GM13977 (cell line): ENCODE data around the gene TXNL4B.

Experiments
- DNase-seq: peaks from one replicate; pipeline ENCODE4 v3.0.0; 2012; ENCODE audit warnings: low spot score
- in situ Hi-C: fragments of 300-500 bp; cut with MboI; formaldehyde crosslinking; loops from one replicate; pipeline ENCODE4 v1.12.0; 2022; ENCODE audit warnings: low sequenced_read_pairs, low pct_unique_long_range_greater_than_20kb, mixed read lengths, inconsistent platforms; ENCODE audit not compliant: unreplicated experiment
- TF ChIP-seq, protein P1 (sequence below): IDR thresholded peaks from 2 replicates; pipeline ENCODE4 v1.5.1; 2012; ENCODE audit warnings: mild to moderate bottlenecking, control low read depth; ENCODE audit not compliant: insufficient read depth; ENCODE audit errors: extremely low read depth, missing control alignments

The TXNL4B gene

DNA sequence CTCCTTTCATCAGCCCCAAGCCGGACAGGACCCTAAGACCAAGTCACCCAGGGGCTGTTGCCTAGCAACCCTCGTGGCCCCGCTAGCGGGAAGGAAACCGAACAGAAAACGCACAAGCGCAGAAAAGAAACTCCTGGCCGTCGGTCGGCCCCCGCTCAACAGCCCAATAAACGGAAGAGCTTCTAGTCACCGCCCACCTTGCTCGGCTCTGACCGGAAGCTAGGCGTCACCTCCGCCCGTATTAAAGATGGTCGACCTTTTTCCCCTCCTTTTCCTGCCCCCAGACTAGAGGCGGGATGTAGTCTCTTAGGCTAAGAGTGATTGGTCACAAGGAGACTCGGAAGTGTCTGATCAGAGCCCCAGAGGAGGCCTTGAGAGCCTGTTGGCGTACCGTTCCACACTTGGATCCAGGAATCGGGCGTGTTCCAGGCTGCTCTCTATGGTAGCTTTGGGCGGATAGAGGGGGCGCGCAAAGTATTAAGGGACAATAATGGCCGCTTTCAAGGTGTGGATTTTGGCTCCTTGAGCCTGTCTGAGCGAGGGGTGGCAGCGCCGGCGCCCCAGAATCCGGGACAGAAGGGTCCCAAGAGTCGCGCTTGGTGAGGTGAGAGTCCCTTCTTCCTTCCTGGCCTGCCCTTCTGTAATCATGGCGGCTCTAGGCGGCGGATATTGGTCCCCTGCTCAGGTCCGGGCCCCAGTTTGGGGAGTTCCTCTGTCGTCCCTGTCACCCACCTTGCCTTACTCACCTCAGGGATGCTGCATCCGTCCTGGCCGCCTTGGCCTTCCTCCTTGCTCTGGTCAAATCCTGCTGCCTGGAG, at the start of gene TXNL4B, which contains the start of gene DHX38:
Gene TXNL4B, minus strand, starts transcription at position 173 of the 818 bp plus-strand sequence. CDS start 2,871 bp downstream, outside the sequence.
Gene DHX38, plus strand, starts transcription at position 400 of the 818 bp plus-strand sequence. CDS start 2,311 bp downstream, outside the sequence.
- peak; percentile 96 for DNase-seq
- in situ Hi-C loops = no loop called here
- TF ChIP-seq, protein P1, sequence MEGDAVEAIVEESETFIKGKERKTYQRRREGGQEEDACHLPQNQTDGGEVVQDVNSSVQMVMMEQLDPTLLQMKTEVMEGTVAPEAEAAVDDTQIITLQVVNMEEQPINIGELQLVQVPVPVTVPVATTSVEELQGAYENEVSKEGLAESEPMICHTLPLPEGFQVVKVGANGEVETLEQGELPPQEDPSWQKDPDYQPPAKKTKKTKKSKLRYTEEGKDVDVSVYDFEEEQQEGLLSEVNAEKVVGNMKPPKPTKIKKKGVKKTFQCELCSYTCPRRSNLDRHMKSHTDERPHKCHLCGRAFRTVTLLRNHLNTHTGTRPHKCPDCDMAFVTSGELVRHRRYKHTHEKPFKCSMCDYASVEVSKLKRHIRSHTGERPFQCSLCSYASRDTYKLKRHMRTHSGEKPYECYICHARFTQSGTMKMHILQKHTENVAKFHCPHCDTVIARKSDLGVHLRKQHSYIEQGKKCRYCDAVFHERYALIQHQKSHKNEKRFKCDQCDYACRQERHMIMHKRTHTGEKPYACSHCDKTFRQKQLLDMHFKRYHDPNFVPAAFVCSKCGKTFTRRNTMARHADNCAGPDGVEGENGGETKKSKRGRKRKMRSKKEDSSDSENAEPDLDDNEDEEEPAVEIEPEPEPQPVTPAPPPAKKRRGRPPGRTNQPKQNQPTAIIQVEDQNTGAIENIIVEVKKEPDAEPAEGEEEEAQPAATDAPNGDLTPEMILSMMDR = no peak

DNA sequence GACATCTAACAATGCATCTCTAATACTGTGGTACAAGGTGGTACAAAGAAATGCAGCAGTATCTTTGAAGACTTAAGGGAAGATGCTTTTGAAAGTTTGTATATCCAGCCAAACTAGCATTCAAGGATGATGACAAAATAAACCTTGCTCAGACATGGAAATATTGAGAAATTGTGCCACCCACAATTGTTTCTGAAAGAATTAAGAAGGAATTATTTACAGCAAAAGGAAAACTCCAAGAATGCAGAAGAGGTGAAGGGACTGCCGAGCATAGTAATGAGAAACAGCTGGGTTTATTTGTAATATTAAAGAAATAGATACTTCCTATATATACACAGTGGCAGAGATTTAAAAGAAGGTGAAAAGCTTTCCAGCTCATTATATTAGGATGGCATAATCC, 49.1 kb upstream of the TXNL4B start:
- TF ChIP-seq, protein P1 = no peak
- no peak for DNase-seq
- in situ Hi-C loops = no loop called here

DNA sequence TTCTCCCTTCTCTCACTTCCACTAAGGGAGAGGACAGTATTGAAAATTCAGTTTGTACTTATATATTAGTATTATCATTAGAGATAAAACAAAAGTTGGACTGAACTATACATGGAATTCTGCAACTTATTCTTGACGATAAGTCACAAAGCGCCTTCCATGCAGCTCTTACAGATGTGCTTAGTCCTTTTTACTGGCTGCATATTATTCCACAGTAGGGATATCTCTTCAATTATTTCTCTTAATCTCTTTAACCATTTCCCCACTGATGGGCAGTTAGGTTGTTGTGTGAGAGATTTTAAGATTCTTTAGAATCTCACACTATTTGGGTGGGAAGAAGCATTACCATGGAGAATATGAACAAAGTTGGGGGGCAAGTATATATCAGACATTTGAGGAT, 46.5 kb upstream of the TXNL4B start:
- TF ChIP-seq, protein P1 = no peak
- DNase-seq = no peak
- in situ Hi-C loops = no loop called here

DNA sequence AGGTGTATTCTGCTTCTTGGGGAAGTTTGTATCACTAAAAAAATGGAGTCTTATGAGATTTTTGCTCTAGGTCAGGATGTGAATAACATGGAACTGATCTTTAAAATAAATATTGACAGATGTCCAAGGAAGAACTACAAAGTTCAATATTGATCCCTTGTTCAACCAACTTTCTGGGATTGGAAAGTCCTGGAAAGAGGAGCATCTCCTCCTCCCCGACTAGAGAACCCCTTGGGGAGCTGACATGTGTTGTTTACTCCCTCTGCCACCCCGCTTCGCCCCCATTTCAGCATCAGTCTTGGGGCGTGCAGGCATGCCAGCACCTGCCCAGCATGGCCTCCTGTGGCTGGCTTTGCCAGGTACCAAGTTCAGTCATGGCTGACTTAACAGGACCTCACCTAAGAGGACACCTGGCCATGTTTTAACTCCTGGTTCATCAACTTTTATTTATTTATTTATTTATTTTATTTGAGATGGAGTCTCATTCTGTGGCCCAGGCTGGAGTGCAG, 44.7 kb upstream of the TXNL4B start:
- in situ Hi-C loops = no loop called here
- DNase-seq = no peak
- TF ChIP-seq, protein P1 = no peak

DNA sequence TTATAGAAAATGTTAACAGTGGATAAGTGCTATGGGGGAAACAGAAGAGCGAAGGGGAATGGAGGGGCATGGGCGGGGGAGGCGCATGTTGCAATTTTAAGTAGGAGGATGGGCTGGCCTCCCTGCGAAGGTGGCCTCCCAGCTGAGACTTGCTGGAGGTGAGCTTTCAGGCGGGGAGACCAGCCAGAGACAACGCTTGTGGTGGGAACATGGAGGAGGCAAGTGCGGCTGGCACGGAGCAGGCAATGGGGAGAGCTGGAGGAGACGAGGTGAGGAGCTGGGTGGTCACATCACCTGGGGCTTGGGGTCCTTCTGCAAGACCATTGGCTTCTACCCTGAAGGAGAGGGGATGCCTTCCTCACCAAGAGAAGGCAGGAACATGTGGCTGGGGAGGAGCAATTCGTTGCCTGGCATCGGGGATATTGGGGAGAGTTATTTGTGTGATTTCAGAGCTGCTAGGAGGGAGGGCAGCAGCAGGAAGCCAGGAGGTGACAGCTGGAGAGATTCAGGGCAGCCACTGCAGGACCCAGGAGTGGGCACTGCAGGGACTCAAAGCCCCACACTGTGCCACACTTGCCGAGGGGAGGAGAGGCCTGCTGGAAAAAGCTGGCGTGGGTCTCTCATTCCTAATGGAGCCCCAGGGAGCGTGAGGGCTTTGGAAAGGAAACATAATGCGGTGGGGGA, 44.1 kb upstream of the TXNL4B start:
- TF ChIP-seq, protein P1 = no peak
- DNase-seq = no peak
- in situ Hi-C loops = no loop called here

DNA sequence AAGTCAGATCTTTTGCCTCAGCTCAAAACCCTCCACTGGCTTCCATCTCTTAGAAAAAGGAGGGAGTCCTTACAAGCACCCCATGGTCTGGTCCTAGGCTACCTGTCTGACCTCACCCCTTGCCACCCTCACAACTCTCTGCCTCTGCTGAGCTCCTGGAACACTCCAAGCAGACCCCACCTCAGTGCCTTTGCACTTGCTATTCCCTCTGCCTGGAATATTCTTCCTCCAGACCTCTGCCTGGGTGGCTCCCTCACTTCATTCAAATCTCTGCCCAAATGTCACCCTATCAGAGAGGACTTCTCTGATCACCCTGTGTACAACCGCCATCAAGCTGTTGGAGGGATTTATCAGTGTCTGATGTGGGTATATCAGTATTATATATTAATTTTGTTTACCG, 41.1 kb upstream of the TXNL4B start:
- TF ChIP-seq, protein P1 = no peak
- no peak for DNase-seq
- in situ Hi-C loops = no loop called here
